H1 (cell line): ENCODE measurements around the gene GADL1. TPM values are rescaled to one million over a fixed set of nuclear protein-coding genes. Genes with fewer than 3 reads are reported as not detected.

ENCODE experiments used
- CTCF ChIA-PET: fragments of 300-600 bp; sonication (Branson Sonifier 250); formaldehyde crosslinking; loops from one replicate; lab custom pipeline; 2021; ENCODE audit not compliant: partially characterized antibody; lab: Charles Lee
- POLR2A ChIA-PET: fragments of 300-600 bp; sonication (Branson Sonifier 250); formaldehyde crosslinking; loops from one replicate; lab custom pipeline; 2021; ENCODE audit warnings: inconsistent platforms; ENCODE audit not compliant: partially characterized antibody; lab: Charles Lee
- DNase-seq, 2 experiments: peaks; one replicate each; pipeline versions ENCODE4 v3.0.0 to v3.0.0-alpha.2; 2010 to 2022; ENCODE audit warnings: low spot score in 2 of 2, low read depth in 1 of 2, mixed read lengths in 1 of 2
- FAIRE-seq: peaks from 2 replicates; lab custom pipeline; 2011; peaks lifted over from hg19 to GRCh38; lab: Jason Lieb, UNC
- H2AFZ ChIP-seq: 2 replicates; pipeline ENCODE4 v1.8.1; 2012; ENCODE audit warnings: low read length, inconsistent platforms
- H2AK5ac ChIP-seq: 2 replicates; pipeline ENCODE4 v1.6.1; 2013; ENCODE audit warnings: low read depth, low read length
- H2BK120ac ChIP-seq: replicated peaks from 2 replicates; pipeline ENCODE3; 2013; ENCODE audit warnings: low read depth, low read length, inconsistent platforms
- H2BK12ac ChIP-seq: 2 replicates; pipeline ENCODE4 v1.6.1; 2013; ENCODE audit warnings: low read depth, low read length
- H2BK15ac ChIP-seq: 2 replicates; pipeline ENCODE4 v1.6.1; 2013; ENCODE audit warnings: low read length
- H2BK20ac ChIP-seq: 2 replicates; pipeline ENCODE4 v1.6.1; 2013; ENCODE audit warnings: low read length
- H2BK5ac ChIP-seq: 2 replicates; pipeline ENCODE4 v1.6.1; 2013; ENCODE audit warnings: low read depth, low read length
- H3K14ac ChIP-seq: 2 replicates; pipeline ENCODE4 v1.6.1; 2013; ENCODE audit warnings: inconsistent platforms; ENCODE audit not compliant: insufficient read length
- H3K18ac ChIP-seq: 2 replicates; pipeline ENCODE4 v1.6.1; 2013; ENCODE audit warnings: low read length; ENCODE audit errors: extremely low read depth
- H3K23ac ChIP-seq: 2 replicates; pipeline ENCODE4 v1.6.1; 2013; ENCODE audit warnings: inconsistent platforms; ENCODE audit not compliant: insufficient read length
- H3K23me2 ChIP-seq: 2 replicates; pipeline ENCODE4 v1.6.1; 2013; ENCODE audit warnings: low read depth, low read length
- H3K27ac ChIP-seq: 2 replicates; pipeline ENCODE4 v1.6.1; 2011; ENCODE audit warnings: low read depth, low read length, inconsistent platforms
- H3K27me3 ChIP-seq, 4 experiments: replicated peaks in 1 of 4; 1 replicate in 1 of 4; 2 replicates in 3 of 4; pipeline versions ENCODE4 v1.6.1 to v1.8.1; 2011 to 2013; ENCODE audit warnings: low read length in 3 of 4, mild to moderate bottlenecking in 3 of 4, inconsistent platforms in 2 of 4, mixed read lengths in 2 of 4, moderate library complexity in 1 of 4; ENCODE audit not compliant: control insufficient read depth in 3 of 4, insufficient read depth in 3 of 4; ENCODE audit errors: extremely low read depth in 1 of 4
- H3K36me3 ChIP-seq, 4 experiments: 2 replicates each; pipeline versions ENCODE4 v1.6.1 to v1.8.1; 2011 to 2013; ENCODE audit warnings: mild to moderate bottlenecking in 4 of 4, low read length in 3 of 4, moderate library complexity in 2 of 4, control low read depth in 1 of 4, inconsistent platforms in 1 of 4; ENCODE audit not compliant: insufficient read depth in 4 of 4, control insufficient read depth in 2 of 4
- H3K4ac ChIP-seq: replicated peaks from 2 replicates; pipeline ENCODE3; 2013; ENCODE audit warnings: low read length, low read depth, mixed read lengths, inconsistent platforms; ENCODE audit not compliant: insufficient read length
- H3K4me1 ChIP-seq, 4 experiments: replicated peaks in 1 of 4; 1 replicate in 1 of 4; 2 replicates in 3 of 4; pipeline versions ENCODE4 v1.6.1 to v1.8.1; 2011 to 2013; ENCODE audit warnings: low read length in 3 of 4, inconsistent platforms in 2 of 4, mixed read lengths in 1 of 4; ENCODE audit not compliant: insufficient read depth in 4 of 4, control insufficient read depth in 3 of 4
- H3K4me2 ChIP-seq, 2 experiments: 2 replicates each; pipeline versions ENCODE4 v1.6.1 to v1.8.1; 2011 to 2013; ENCODE audit warnings: low read depth in 2 of 2, low read length in 2 of 2, control low read depth in 1 of 2, inconsistent platforms in 1 of 2, mild to moderate bottlenecking in 1 of 2; ENCODE audit not compliant: insufficient read depth in 1 of 2
- H3K4me3 ChIP-seq, 4 experiments: fragments of 200-600, 300-600 bp in 1 of 4; sonication (generic), shearing (Covaris generic), sonication (Bioruptor Twin) in 1 of 4; 2 replicates each; pipeline versions ENCODE4 v1.5.1 to v1.8.1; 2011 to 2016; ENCODE audit warnings: low read length in 4 of 4, low read depth in 3 of 4, control low read depth in 2 of 4, inconsistent platforms in 2 of 4, mild to moderate bottlenecking in 2 of 4, mixed read lengths in 1 of 4, moderate library complexity in 1 of 4; ENCODE audit not compliant: insufficient read depth in 2 of 4; ENCODE audit errors: extremely low read depth in 1 of 4
- H3K56ac ChIP-seq: replicated peaks from 2 replicates; pipeline ENCODE3; 2013; ENCODE audit warnings: low read depth, mild to moderate bottlenecking, mixed read lengths, low read length, inconsistent platforms; ENCODE audit not compliant: insufficient read length
- H3K79me1 ChIP-seq: 2 replicates; pipeline ENCODE4 v1.6.1; 2013; ENCODE audit warnings: low read depth, low read length, control low read depth
- H3K79me2 ChIP-seq, 2 experiments: 2 replicates each; pipeline versions ENCODE4 v1.6.1 to v1.8.1; 2012 to 2013; ENCODE audit warnings: low read length in 2 of 2, mild to moderate bottlenecking in 2 of 2, inconsistent platforms in 1 of 2; ENCODE audit not compliant: insufficient read depth in 2 of 2, control insufficient read depth in 1 of 2
- H3K9ac ChIP-seq, 4 experiments: replicated peaks in 1 of 4; 1 replicate in 1 of 4; 2 replicates in 3 of 4; pipeline versions ENCODE4 v1.6.1 to v1.8.1; 2011 to 2013; ENCODE audit warnings: low read depth in 3 of 4, low read length in 3 of 4, control low read depth in 2 of 4, mild to moderate bottlenecking in 2 of 4, moderate library complexity in 2 of 4, inconsistent platforms in 1 of 4; ENCODE audit errors: extremely low read depth in 1 of 4
- H3K9me3 ChIP-seq, 2 experiments: 2 replicates each; pipeline versions ENCODE4 v1.6.1 to v1.8.1; 2012 to 2013; ENCODE audit warnings: mild to moderate bottlenecking in 2 of 2, moderate library complexity in 2 of 2, control low read depth in 1 of 2, inconsistent platforms in 1 of 2, low read depth in 1 of 2, low read length in 1 of 2, mixed read lengths in 1 of 2; ENCODE audit not compliant: insufficient read depth in 2 of 2
- H4K20me1 ChIP-seq, 2 experiments: replicated peaks in 1 of 2; 2 replicates each; pipeline versions ENCODE3 to v1.8.1; 2011 to 2013; ENCODE audit warnings: inconsistent platforms in 2 of 2, low read length in 2 of 2, mild to moderate bottlenecking in 1 of 2; ENCODE audit not compliant: insufficient read depth in 2 of 2, control insufficient read depth in 1 of 2
- H4K5ac ChIP-seq: 2 replicates; pipeline ENCODE4 v1.6.1; 2013; ENCODE audit warnings: low read length, low read depth, mixed read lengths, inconsistent platforms; ENCODE audit not compliant: insufficient read length
- H4K8ac ChIP-seq: 2 replicates; pipeline ENCODE4 v1.8.0; 2013; ENCODE audit warnings: mild to moderate bottlenecking, moderate library complexity, low read length, inconsistent platforms; ENCODE audit not compliant: insufficient read depth; ENCODE audit errors: extremely low read depth
- H4K91ac ChIP-seq: replicated peaks from 2 replicates; pipeline ENCODE3; 2013; ENCODE audit warnings: low read length, mixed read lengths, inconsistent platforms; ENCODE audit not compliant: insufficient read length
- CTBP2 ChIP-seq: IDR thresholded peaks from 2 replicates; pipeline ENCODE4 v1.7.0; 2011; ENCODE audit warnings: borderline replicate concordance, mild to moderate bottlenecking, moderate library complexity, mixed read lengths, low read length; ENCODE audit not compliant: insufficient read depth, insufficient read length
- EGR1 ChIP-seq: IDR thresholded peaks from 2 replicates; pipeline ENCODE4 v1.6.1; 2011; ENCODE audit warnings: low read depth, low read length, borderline replicate concordance
- JUN ChIP-seq: IDR thresholded peaks from 2 replicates; pipeline ENCODE4 v1.6.1; 2011; ENCODE audit warnings: low read depth, mild to moderate bottlenecking, improper control_type of control experiment, low read length
- KDM4A ChIP-seq: IDR thresholded peaks from one replicate; pipeline ENCODE4 v1.7.1; 2012; ENCODE audit warnings: low read depth, mild to moderate bottlenecking, moderate library complexity, low read length, inconsistent platforms; ENCODE audit not compliant: severe bottlenecking
- KDM5A ChIP-seq: fragments of 200-600 bp; IDR thresholded peaks from 2 replicates; pipeline ENCODE4 v1.7.1; 2012; ENCODE audit warnings: mild to moderate bottlenecking, low read length, inconsistent platforms, mixed read lengths
- POLR2AphosphoS5 ChIP-seq: IDR thresholded peaks from 2 replicates; pipeline ENCODE4 v1.6.1; 2011; ENCODE audit warnings: low read depth, low read length
- SIN3A ChIP-seq, 2 experiments: IDR thresholded peaks in 1 of 2; conservative IDR thresholded peaks in 1 of 2; 2 replicates each; pipeline ENCODE4 v1.6.1; 2011 to 2012; ENCODE audit warnings: low read length in 2 of 2, improper control_type of control experiment in 1 of 2, low read depth in 1 of 2, mild to moderate bottlenecking in 1 of 2
- SIX5 ChIP-seq: IDR thresholded peaks from 2 replicates; pipeline ENCODE4 v1.6.1; 2011; ENCODE audit warnings: mild to moderate bottlenecking, low read depth, low read length
- SRF ChIP-seq: IDR thresholded peaks from 2 replicates; pipeline ENCODE4 v1.6.1; 2011; ENCODE audit warnings: mild to moderate bottlenecking, low read depth, low read length, moderate library complexity
- TAF7 ChIP-seq: optimal IDR thresholded peaks from 2 replicates; pipeline ENCODE3; 2011; ENCODE audit warnings: low read depth, mild to moderate bottlenecking, inconsistent platforms, low read length, moderate library complexity, borderline replicate concordance
- TCF12 ChIP-seq: IDR thresholded peaks from 2 replicates; pipeline ENCODE4 v1.6.1; 2011; ENCODE audit warnings: low read depth, mild to moderate bottlenecking, low read length
- YY1 ChIP-seq: IDR thresholded peaks from 2 replicates; pipeline ENCODE4 v1.6.1; 2011; ENCODE audit warnings: low read depth, mild to moderate bottlenecking, low read length
- WGBS, 2 experiments: shearing (Covaris generic) in 1 of 2; methylation state at CpG; one replicate each; pipeline versions ENCODE4 v1.1.6 to v1.1.7; 2013 to 2015; ENCODE audit warnings: low lambda C conversion rate in 2 of 2, mixed read lengths in 2 of 2, inconsistent platforms in 1 of 2, low coverage in 1 of 2, missing lambda C conversion rate in 1 of 2; ENCODE audit not compliant: insufficient replicate concordance in 2 of 2, insufficient coverage in 1 of 2, insufficient read length in 1 of 2; ENCODE audit errors: extremely low coverage in 1 of 2, missing lambda C conversion rate in 1 of 2; 5-methylcytosine and 5-hydroxymethylcytosine counted together
- polyA plus RNA-seq, 7 experiments: library from polyadenylated mRNA; depleted of rRNA in 3 of 7; stranded (reverse) in 5 of 7; unstranded in 2 of 7; fragments of >200 nt in 5 of 7; fragments of 200-250 nt in 2 of 7; gene quantifications; 1 replicate in 5 of 7; 2 replicates in 1 of 7; 4 replicates in 1 of 7; pipeline versions ENCODE4 v1.2.1 to v1.2.3, GENCODE V29; 2011 to 2013; ENCODE audit warnings: missing spikeins in 2 of 7, mixed read lengths in 2 of 7
- total RNA-seq: library from RNA; stranded (reverse); fragmentation: NEBNext Ultra II Directional; extraction: Animal tissue kit (Norgen Biotek cat#: 25700); gene quantifications from 2 replicates; pipeline ENCODE4 v1.2.1, GENCODE V29; 2021
- TF ChIP-seq, protein P1 (sequence below): IDR thresholded peaks from 2 replicates; pipeline ENCODE4 v1.6.1; 2012; ENCODE audit warnings: low read length, inconsistent platforms

GADL1 gene
- total and polyA plus RNA-seq, 2 of the 8 experiments (the other 6 are each of a cell fraction or from before 2014, with no cell fraction given): 0.03 to 0.30 TPM

DNA sequence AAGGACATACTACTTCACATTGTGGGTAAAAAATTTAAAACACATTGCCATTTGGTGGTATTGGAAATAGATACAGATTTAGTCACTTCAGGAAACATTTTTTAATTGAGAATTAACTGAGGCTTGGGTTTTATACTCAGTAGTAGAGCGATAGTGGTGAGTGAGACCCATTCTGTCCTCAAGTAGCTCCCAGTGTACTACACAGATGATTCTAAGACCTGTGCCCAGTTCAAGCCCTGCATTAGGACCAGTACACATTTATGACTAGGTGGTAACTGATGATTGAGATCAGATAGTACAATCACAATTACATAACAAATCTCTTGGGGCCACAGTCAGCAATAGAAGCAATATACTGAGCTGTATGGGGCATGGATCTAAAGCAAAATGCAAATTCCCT, 67.4 kb downstream of the GADL1 start:
- Histone ChIP-seq H3K36me3 (no peaks in the 10 kb centered on the region), H2BK12ac (no peak overlapping the region), H3K4me3 (no peak overlapping the region), H2AFZ (no peak overlapping the region), H3K79me2 (no peaks in the 10 kb centered on the region), H3K9ac (no peak overlapping the region), H3K4me1 (no peaks in the 10 kb centered on the region), H2BK120ac (no peak overlapping the region), H3K23me2 (no peaks in the 10 kb centered on the region), H3K56ac (no peak overlapping the region), H3K79me1 (no peaks in the 10 kb centered on the region), H2BK15ac (no peak overlapping the region), H2AK5ac (no peak overlapping the region), H3K23ac (no peak overlapping the region), H3K4ac (no peak overlapping the region), H3K27ac (no peak overlapping the region), H4K5ac (no peak overlapping the region), H2BK20ac (no peak overlapping the region), H3K18ac (no peak overlapping the region), H3K9me3 (no peaks in the 10 kb centered on the region), H4K91ac (no peak overlapping the region), H4K20me1 (no peaks in the 10 kb centered on the region), H3K4me2 (no peak overlapping the region), H4K8ac (no peak overlapping the region), H3K14ac (no peak overlapping the region), H2BK5ac (no peak overlapping the region), H3K27me3 (no peaks in the 10 kb centered on the region)
- whole genome bisulfite sequencing, 2 experiments: 88% methylated on average over 1 of the region's 1 CpG; no CpG with 5 or more reads in 1 of the 2 experiments
- FAIRE-seq: no peak
- POLR2A ChIA-PET: no interaction called here
- DNase-seq: no peak
- CTCF ChIA-PET: interaction anchor here (0.9 kb wide), 1 partner anchor 622 kb away, joined by 3 read pairs; no protein-coding TSS in a partner anchor
- TF ChIP-seq YY1: no peak
- TF ChIP-seq SIX5: no peak
- no peak for TF ChIP-seq SIN3A (conservative IDR thresholded peaks at IDR 0.05 in 1 of 2, IDR thresholded peaks at IDR 0.05 in 1 of 2; ENCODE audit: low read depth in 1 of 2, low read length in 2 of 2)
- TF ChIP-seq EGR1: no peak
- TF ChIP-seq CTBP2: no peak
- no peak for TF ChIP-seq TCF12
- TF ChIP-seq SRF: no peak
- TF ChIP-seq KDM5A: no peak
- TF ChIP-seq TAF7: no peak
- no peak for TF ChIP-seq KDM4A
- TF ChIP-seq, protein P1, sequence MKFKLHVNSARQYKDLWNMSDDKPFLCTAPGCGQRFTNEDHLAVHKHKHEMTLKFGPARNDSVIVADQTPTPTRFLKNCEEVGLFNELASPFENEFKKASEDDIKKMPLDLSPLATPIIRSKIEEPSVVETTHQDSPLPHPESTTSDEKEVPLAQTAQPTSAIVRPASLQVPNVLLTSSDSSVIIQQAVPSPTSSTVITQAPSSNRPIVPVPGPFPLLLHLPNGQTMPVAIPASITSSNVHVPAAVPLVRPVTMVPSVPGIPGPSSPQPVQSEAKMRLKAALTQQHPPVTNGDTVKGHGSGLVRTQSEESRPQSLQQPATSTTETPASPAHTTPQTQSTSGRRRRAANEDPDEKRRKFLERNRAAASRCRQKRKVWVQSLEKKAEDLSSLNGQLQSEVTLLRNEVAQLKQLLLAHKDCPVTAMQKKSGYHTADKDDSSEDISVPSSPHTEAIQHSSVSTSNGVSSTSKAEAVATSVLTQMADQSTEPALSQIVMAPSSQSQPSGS: no peak
- no peak for TF ChIP-seq JUN
- no peak for TF ChIP-seq POLR2AphosphoS5
